IMR-90 (cell line): Measurements from ENCODE around the gene GMCL1. TPM values are rescaled to one million over a fixed set of nuclear protein-coding genes. Genes with fewer than 3 reads are reported as not detected.

Experiments
- ATAC-seq: fragments of 200-7000 bp; cut with Tn5 transposase; 2 replicates; pipeline ENCODE4 v1.9.1; 2020; ENCODE audit warnings: low read depth, mild to moderate bottlenecking, moderate library complexity
- BruUV-seq: library from RNA; stranded (reverse); fragments of 400-500 nt; replicated peaks from 2 replicates; lab custom pipeline; 2021; lab: Mats Ljungman, UMichigan
- CTCF ChIA-PET: fragments of 300-600 bp; formaldehyde crosslinking; extraction: SDS; loops from one replicate; lab custom pipeline; 2021; ENCODE audit warnings: antibody characterized with exemption; lab: Yijun Ruan, JAX
- POLR2A ChIA-PET: fragments of 300-600 bp; sonication (Branson Sonifier 250); formaldehyde crosslinking; loops from one replicate; lab custom pipeline; 2022; ENCODE audit warnings: antibody characterized with exemption; ENCODE audit not compliant: unreplicated experiment; lab: Charles Lee
- DNase-seq: peaks from one replicate; pipeline ENCODE4 v3.0.0; 2013
- H2AFZ ChIP-seq: replicated peaks from 2 replicates; pipeline ENCODE3; 2013; ENCODE audit warnings: low read length, mild to moderate bottlenecking; ENCODE audit not compliant: poor library complexity
- H2AK5ac ChIP-seq: 2 replicates; pipeline ENCODE4 v1.6.1; 2013; ENCODE audit warnings: low read depth, low read length, inconsistent platforms
- H2AK9ac ChIP-seq: replicated peaks from 2 replicates; pipeline ENCODE3; 2013; ENCODE audit warnings: mild to moderate bottlenecking, low read depth, low read length, moderate library complexity; ENCODE audit not compliant: poor library complexity
- H2BK120ac ChIP-seq: 2 replicates; pipeline ENCODE4 v1.6.1; 2013; ENCODE audit warnings: low read depth, low read length, inconsistent platforms
- H2BK15ac ChIP-seq: 3 replicates; pipeline ENCODE4 v1.6.1; 2013; ENCODE audit warnings: low read depth, low read length, inconsistent platforms
- H2BK20ac ChIP-seq: 2 replicates; pipeline ENCODE4 v1.6.1; 2013; ENCODE audit warnings: low read depth, mild to moderate bottlenecking, inconsistent platforms, low read length, moderate library complexity
- H2BK5ac ChIP-seq: 2 replicates; pipeline ENCODE4 v1.6.1; 2013; ENCODE audit warnings: mild to moderate bottlenecking, low read depth, low read length, inconsistent platforms; ENCODE audit not compliant: poor library complexity, severe bottlenecking
- H3K14ac ChIP-seq: replicated peaks from 2 replicates; pipeline ENCODE4 v1.6.1; 2013; ENCODE audit warnings: low read depth, low read length, inconsistent platforms
- H3K18ac ChIP-seq: 2 replicates; pipeline ENCODE4 v1.6.1; 2013; ENCODE audit warnings: low read depth, low read length, control low read depth
- H3K23ac ChIP-seq: 2 replicates; pipeline ENCODE4 v1.6.1; 2013; ENCODE audit warnings: low read depth, low read length, inconsistent platforms
- H3K27ac ChIP-seq: 2 replicates; pipeline ENCODE4 v1.5.1; 2013; ENCODE audit warnings: mild to moderate bottlenecking, control low read depth, low read length; ENCODE audit not compliant: insufficient read depth
- H3K27me3 ChIP-seq: 2 replicates; pipeline ENCODE4 v1.6.1; 2013; ENCODE audit warnings: low read length; ENCODE audit not compliant: control insufficient read depth, insufficient read depth
- H3K36me3 ChIP-seq: 2 replicates; pipeline ENCODE4 v1.6.1; 2013; ENCODE audit warnings: low read length, mixed read lengths; ENCODE audit not compliant: control insufficient read depth, insufficient read depth
- H3K4ac ChIP-seq: 2 replicates; pipeline ENCODE4 v1.6.1; 2013; ENCODE audit warnings: low read depth, low read length, inconsistent platforms
- H3K4me1 ChIP-seq: 2 replicates; pipeline ENCODE4 v1.6.1; 2013; ENCODE audit warnings: low read length, mixed read lengths; ENCODE audit not compliant: control insufficient read depth, insufficient read depth
- H3K4me2 ChIP-seq: 2 replicates; pipeline ENCODE4 v1.6.1; 2013; ENCODE audit warnings: low read depth, mild to moderate bottlenecking, control low read depth, low read length, moderate library complexity
- H3K4me3 ChIP-seq: 2 replicates; pipeline ENCODE4 v1.5.1; 2013; ENCODE audit warnings: low read depth, mild to moderate bottlenecking, control low read depth, low read length, moderate library complexity; ENCODE audit not compliant: insufficient read depth
- H3K56ac ChIP-seq: 2 replicates; pipeline ENCODE4 v1.6.1; 2013; ENCODE audit warnings: low read length, inconsistent platforms; ENCODE audit not compliant: insufficient read depth; ENCODE audit errors: extremely low read depth
- H3K79me1 ChIP-seq, 2 experiments: 2 replicates each; pipeline ENCODE4 v1.6.1; 2013; ENCODE audit warnings: low read length in 2 of 2, inconsistent platforms in 1 of 2, low read depth in 1 of 2
- H3K9ac ChIP-seq: 2 replicates; pipeline ENCODE4 v1.6.1; 2013; ENCODE audit warnings: low read depth, low read length, control low read depth
- H3K9me1 ChIP-seq: 2 replicates; pipeline ENCODE4 v1.6.1; 2013; ENCODE audit warnings: low read length, inconsistent platforms; ENCODE audit not compliant: insufficient read depth
- H3K9me3 ChIP-seq: 2 replicates; pipeline ENCODE4 v1.6.1; 2013; ENCODE audit warnings: low read length; ENCODE audit not compliant: control insufficient read depth, insufficient read depth
- H4K20me1 ChIP-seq: 2 replicates; pipeline ENCODE4 v1.6.1; 2013; ENCODE audit warnings: low read length, inconsistent platforms; ENCODE audit not compliant: insufficient read depth
- H4K5ac ChIP-seq: 2 replicates; pipeline ENCODE4 v1.6.1; 2013; ENCODE audit warnings: mild to moderate bottlenecking, low read depth, low read length, control low read depth
- H4K8ac ChIP-seq, 2 experiments: 2 replicates each; pipeline ENCODE4 v1.6.1; 2013; ENCODE audit warnings: low read depth in 2 of 2, low read length in 2 of 2, control low read depth in 1 of 2, inconsistent platforms in 1 of 2
- H4K91ac ChIP-seq: 2 replicates; pipeline ENCODE4 v1.6.1; 2013; ENCODE audit warnings: low read depth, low read length, inconsistent platforms; ENCODE audit not compliant: insufficient read depth
- BHLHE40 ChIP-seq: fragments of 150-350 bp; IDR thresholded peaks from 2 replicates; pipeline ENCODE4 v1.6.1; 2016; ENCODE audit warnings: mild to moderate bottlenecking, low read depth, low read length
- FOS ChIP-seq: fragments of 150-350 bp; IDR thresholded peaks from 2 replicates; pipeline ENCODE4 v1.6.1; 2016; ENCODE audit warnings: low read depth, low read length
- MAZ ChIP-seq: IDR thresholded peaks from 2 replicates; pipeline ENCODE4 v1.6.1; 2012; ENCODE audit warnings: low read depth, mild to moderate bottlenecking, low read length, improper control_type of control experiment, moderate library complexity, borderline replicate concordance
- MXI1 ChIP-seq: IDR thresholded peaks from 2 replicates; pipeline ENCODE4 v1.6.1; 2012; ENCODE audit warnings: low read depth, mild to moderate bottlenecking, low read length, moderate library complexity, borderline replicate concordance
- NFE2L2 ChIP-seq: fragments of 150-350 bp; IDR thresholded peaks from 2 replicates; pipeline ENCODE4 v1.6.1; 2016; ENCODE audit warnings: low read depth, mild to moderate bottlenecking, low read length
- POLR2A ChIP-seq: IDR thresholded peaks from 2 replicates; pipeline ENCODE4 v1.6.1; 2012; ENCODE audit warnings: mild to moderate bottlenecking, low read depth, low read length
- RAD21 ChIP-seq: IDR thresholded peaks from 2 replicates; pipeline ENCODE4 v1.6.1; 2012; ENCODE audit warnings: low read length, improper control_type of control experiment
- RCOR1 ChIP-seq: IDR thresholded peaks from 2 replicates; pipeline ENCODE4 v1.6.1; 2012; ENCODE audit warnings: mild to moderate bottlenecking, low read length, improper control_type of control experiment; ENCODE audit not compliant: insufficient replicate concordance
- RFX5 ChIP-seq: IDR thresholded peaks from 2 replicates; pipeline ENCODE4 v1.8.0; 2012; ENCODE audit warnings: low read depth, mild to moderate bottlenecking, low read length, moderate library complexity
- SMC3 ChIP-seq: fragments of 150-350 bp; IDR thresholded peaks from 2 replicates; pipeline ENCODE4 v1.6.1; 2016; ENCODE audit warnings: low read depth, mild to moderate bottlenecking, antibody characterized with exemption, low read length, moderate library complexity
- USF2 ChIP-seq: fragments of 150-350 bp; IDR thresholded peaks from 2 replicates; pipeline ENCODE4 v1.6.1; 2017; ENCODE audit warnings: mild to moderate bottlenecking, antibody characterized with exemption, low read length, low read depth
- WGBS, 2 experiments: methylation state at CpG; one replicate each; pipeline versions ENCODE4 v1.1.5 to v1.1.7; 2013; ENCODE audit warnings: missing lambda C conversion rate in 2 of 2; ENCODE audit not compliant: insufficient read length in 1 of 2; ENCODE audit errors: extremely low coverage in 2 of 2; 5-methylcytosine and 5-hydroxymethylcytosine counted together
- dilution Hi-C: fragments of 300-500 bp; cut with HindIII; formaldehyde crosslinking; loops from one replicate; pipeline ENCODE4 v1.14.3; 2018; ENCODE audit warnings: low sequenced_read_pairs; ENCODE audit not compliant: unreplicated experiment
- in situ Hi-C: fragments of 300-500 bp; cut with MboI; formaldehyde crosslinking; loops from 3 replicates; pipeline ENCODE4 v1.14.3; 2019; ENCODE audit warnings: low sequenced_read_pairs, inconsistent platforms, mixed read lengths
- intact Hi-C: fragments of 100-400 bp; cut with micrococcal nuclease; formaldehyde crosslinking; loops from 2 replicates; pipeline ENCODE4 v1.10.0; 2022
- polyA plus RNA-seq, 3 experiments: library from polyadenylated mRNA; depleted of rRNA; stranded (reverse); fragments of >200 nt; gene quantifications; 2 replicates each; pipeline ENCODE4 v1.2.3, GENCODE V29; 2012; ENCODE audit warnings: low replicate concordance in 1 of 3
- total RNA-seq: library from RNA; depleted of rRNA; stranded (reverse); fragments of >200 nt; gene quantifications from 2 replicates; pipeline ENCODE4 v1.2.3, GENCODE V29; 2012
- TF ChIP-seq, protein P1 (sequence below): fragments of 150-350 bp; IDR thresholded peaks from 2 replicates; pipeline ENCODE4 v1.6.1; 2016; ENCODE audit warnings: low read depth, mild to moderate bottlenecking, low read length, moderate library complexity, borderline replicate concordance

Gene GMCL1
- total and polyA plus RNA-seq, 2 of the 4 experiments (the other 2 are of a cell fraction): 2.8 to 3.4 TPM

- TF ChIP-seq, protein P1, sequence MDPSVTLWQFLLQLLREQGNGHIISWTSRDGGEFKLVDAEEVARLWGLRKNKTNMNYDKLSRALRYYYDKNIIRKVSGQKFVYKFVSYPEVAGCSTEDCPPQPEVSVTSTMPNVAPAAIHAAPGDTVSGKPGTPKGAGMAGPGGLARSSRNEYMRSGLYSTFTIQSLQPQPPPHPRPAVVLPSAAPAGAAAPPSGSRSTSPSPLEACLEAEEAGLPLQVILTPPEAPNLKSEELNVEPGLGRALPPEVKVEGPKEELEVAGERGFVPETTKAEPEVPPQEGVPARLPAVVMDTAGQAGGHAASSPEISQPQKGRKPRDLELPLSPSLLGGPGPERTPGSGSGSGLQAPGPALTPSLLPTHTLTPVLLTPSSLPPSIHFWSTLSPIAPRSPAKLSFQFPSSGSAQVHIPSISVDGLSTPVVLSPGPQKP: no peak
- peak; percentile 92 for TF ChIP-seq POLR2A
Measured at GRCh38 chr2:69914950-69915945, 85.8 kb downstream of the GMCL1 start, which contains the start of gene MXD1 (continued).

GRCh38 chr2:69916106-69916505, 86.6 kb downstream of the GMCL1 start:
- Histone ChIP-seq H2BK20ac (no peak overlapping the region), H4K8ac (no peak overlapping the region), H3K56ac (no peak overlapping the region), H3K4me3 (peak overlapping the region; percentile 55; the same call in 1 of the 2 replicates), H2BK120ac (no peak overlapping the region), H3K27me3 (no peaks in the 10 kb centered on the region), H3K4me1 (no peaks in the 10 kb centered on the region; the same call in 1 of the 2 replicates), H2AFZ (no peak overlapping the region), H4K20me1 (no peaks in the 10 kb centered on the region), H3K79me1 (peaks cover 8 to 21% of the 10 kb centered on the region in 2 experiments; a peak in 3 of 4 replicates), H4K91ac (no peak overlapping the region), H3K9me3 (no peaks in the 10 kb centered on the region), H2AK9ac (no peak overlapping the region), H4K5ac (no peak overlapping the region), H3K4ac (no peak overlapping the region), H3K18ac (no peak overlapping the region), H3K27ac (no peak overlapping the region), H3K9me1 (no peaks in the 10 kb centered on the region), H2BK5ac (no peak overlapping the region), H3K36me3 (no peaks in the 10 kb centered on the region; the same call in 1 of the 2 replicates), H3K9ac (peak overlapping the region; percentile 27; the same call in 1 of the 2 replicates), H3K14ac (no peak overlapping the region), H2AK5ac (no peak overlapping the region), H2BK15ac (no peak overlapping the region), H3K23ac (no peak overlapping the region), H3K4me2 (peak overlapping the region; percentile 100)
- in situ Hi-C loops (loop anchor here (5.0 to 25.0 kb wide), 3 partner anchors 156 to 321 kb away; partner anchors contain the start of gene TIA1), dilution Hi-C loops (no loop called here), intact Hi-C loops (loop anchor here (2.0 kb wide), 1 partner anchor 19 kb away; no protein-coding TSS in a partner anchor)
- BruUV-seq: no TSS peak
- WGBS, 2 experiments: no CpG with 5 or more reads among the region's 2 CpGs
- ChIA-PET CTCF (no interaction called here), POLR2A (interaction anchor here (0.5 kb wide), 1 partner anchor 255 kb away, joined by 4 read pairs; no protein-coding TSS in a partner anchor)
- peak; percentile 35 for DNase-seq
- ATAC-seq: no peak
- TF ChIP-seq RAD21 (no peak), RFX5 (no peak), RCOR1 (no peak), FOS (no peak), BHLHE40 (no peak), USF2 (no peak), MXI1 (no peak), MAZ (no peak), NFE2L2 (no peak), SMC3 (no peak)
- TF ChIP-seq, protein P1: no peak
